Limb (tissue), 2 donors: ENCODE results near the gene FER.
"Not testable (repeated sequence)": the region's sequence is repeated elsewhere in the genome, so short reads cannot be mapped to it uniquely, and the experiment has no call there.

Experiments
- DNase-seq, 2 donors: peaks; one replicate each; pipeline ENCODE4 v3.0.0-alpha.2; 2016; ENCODE audit errors: extremely low spot score in 2 of 2

Gene FER

GRCh38 chr5:109113608-109114007 is 365.9 kb downstream of the FER start:
- no peak for DNase-seq

GRCh38 chr5:109121225-109121624 is 373.5 kb downstream of the FER start:
- DNase-seq, result no peak

DNA sequence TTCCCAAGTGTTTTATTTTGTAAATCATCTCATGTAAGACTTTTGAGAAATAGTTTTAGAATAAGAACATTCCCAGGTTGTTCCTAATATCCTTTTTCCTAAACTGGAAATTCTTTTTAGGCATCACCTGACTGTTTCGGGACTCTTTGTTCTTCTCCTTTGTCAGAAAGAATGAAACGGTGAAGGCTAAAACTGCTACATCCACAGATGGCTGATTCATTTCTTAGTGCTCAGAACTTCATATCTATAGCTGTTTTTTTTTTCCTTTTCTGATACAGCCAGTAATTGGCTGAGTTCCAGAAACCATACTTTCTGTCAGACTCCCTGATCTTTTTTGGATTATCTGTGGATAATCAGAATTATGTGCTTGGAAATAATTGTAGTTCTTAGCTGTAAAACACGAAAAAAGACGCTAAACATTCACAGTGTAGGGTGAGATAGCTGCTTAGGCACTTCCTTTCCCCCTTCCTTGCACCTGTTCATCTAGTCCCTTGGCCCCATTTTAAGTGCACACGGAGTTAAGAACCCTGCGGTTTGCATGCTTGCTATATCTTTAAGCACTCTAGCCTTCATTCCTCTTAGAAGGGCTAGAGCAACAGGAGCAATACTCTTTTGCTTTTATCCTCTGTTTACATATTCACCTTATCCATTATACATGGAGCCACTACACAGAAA is 378.2 kb downstream of the FER start:
- no peak for DNase-seq

DNA sequence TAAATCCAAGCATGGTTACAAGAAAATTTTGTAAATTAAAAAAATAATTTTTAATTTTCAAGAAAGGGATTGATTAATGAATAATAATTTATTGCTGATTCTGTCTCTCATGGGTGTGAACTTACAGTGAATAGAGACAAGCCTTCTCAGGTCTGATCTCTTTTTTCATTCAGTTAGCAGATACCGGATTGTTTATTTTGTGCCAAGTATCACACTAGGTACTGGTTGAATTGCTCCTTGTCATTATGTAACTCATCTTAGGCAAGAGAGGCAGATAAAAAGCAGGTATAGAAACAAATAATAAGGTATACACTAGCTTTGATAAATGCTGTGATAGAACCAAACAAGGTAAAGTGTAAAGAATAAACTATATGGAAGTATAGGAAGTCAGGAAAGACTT is 378.8 kb downstream of the FER start:
- DNase-seq, result no peak

DNA sequence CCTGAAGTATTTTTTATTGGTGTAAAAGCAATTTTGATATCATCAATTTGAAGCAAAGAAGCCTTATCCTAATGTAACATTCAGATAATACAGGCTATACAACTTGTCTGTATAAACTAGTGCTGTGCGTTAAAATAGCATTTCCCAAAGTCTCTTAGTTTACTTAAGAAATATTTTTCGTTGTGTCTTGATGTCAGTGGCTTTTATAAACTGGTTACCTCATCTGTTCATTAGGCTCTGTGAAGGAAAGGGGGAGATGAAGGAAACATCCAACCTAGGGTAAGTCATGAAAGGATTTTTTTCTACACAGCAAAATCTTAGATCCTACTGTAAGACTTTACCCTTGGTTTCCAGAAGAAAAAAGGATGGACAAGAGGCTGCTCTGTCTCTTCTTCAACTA is 389.2 kb downstream of the FER start:
- no peak for DNase-seq

DNA sequence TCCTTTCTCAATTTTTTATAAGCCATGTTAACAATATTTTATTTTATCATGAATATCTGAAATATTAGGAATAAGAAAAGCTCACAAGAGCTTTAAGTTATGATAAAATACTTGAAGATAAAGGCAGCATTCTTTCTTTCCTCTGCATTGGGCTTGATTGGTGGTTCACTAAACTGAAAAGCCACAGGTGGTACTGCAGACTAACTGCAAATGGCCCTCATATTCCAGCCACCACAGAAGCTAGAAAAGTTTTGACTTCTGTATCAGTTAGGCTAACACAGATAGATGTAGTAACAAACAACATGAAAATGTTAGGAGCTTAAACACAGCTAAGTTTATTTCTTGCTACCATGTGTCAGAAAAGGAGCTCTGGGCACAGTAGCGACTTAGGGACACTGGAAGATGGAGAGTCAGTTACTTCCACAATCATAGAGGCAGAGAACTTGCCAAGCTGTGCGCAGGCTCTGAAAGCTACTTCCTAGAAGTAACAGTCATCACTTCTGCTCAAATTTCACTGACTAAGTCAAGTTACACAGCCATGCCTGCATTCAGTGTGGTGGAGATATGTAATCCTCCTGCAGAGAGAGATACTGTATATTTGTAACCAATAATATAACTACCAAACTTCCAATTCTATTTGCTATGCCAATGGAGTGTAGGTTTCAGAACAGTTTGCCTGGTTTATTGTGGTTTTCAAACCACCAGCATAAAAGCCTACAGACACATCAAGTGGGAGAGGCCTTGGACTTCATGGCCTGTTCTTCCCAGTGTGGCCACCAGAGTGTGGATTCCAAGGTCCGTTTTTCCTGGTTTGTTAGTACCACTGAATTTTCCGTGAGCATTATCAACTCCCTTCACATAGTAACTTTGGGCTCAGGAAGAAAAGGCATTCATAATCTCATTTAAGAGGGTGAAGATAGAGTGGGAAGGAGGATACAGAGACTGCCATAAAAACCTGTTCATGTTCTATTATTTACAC is 393.8 kb downstream of the FER start:
- no peak for DNase-seq

GRCh38 chr5:109143031-109143430 is 395.3 kb downstream of the FER start:
- no peak for DNase-seq

DNA sequence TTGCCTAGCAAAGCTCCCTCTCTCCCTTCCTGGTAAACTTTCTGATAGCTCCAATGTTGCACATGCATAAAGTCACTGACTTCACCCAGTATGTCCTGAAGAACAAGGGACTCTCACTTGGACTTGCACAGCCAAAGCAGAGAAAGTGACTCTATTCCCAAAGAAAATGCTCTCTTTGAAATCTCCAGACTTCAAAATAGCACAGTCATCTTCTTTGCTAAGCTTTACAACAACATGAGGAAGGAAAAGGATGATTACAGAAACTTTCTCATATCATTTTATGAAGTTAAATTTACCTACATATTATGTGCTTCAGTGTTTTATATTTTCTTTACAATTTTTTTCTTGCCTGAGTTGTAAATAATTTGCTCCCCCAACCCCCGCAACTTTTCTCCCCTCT is 397.4 kb downstream of the FER start:
- DNase-seq, result no peak

GRCh38 chr5:109146591-109146990 is 398.9 kb downstream of the FER start:
- no peak for DNase-seq

GRCh38 chr5:109152565-109152964 is 404.9 kb downstream of the FER start:
- DNase-seq, result no peak

- no peak for DNase-seq
These were observed 407.9 kb downstream of the FER start for GRCh38 chr5:109155625-109156024.

DNA sequence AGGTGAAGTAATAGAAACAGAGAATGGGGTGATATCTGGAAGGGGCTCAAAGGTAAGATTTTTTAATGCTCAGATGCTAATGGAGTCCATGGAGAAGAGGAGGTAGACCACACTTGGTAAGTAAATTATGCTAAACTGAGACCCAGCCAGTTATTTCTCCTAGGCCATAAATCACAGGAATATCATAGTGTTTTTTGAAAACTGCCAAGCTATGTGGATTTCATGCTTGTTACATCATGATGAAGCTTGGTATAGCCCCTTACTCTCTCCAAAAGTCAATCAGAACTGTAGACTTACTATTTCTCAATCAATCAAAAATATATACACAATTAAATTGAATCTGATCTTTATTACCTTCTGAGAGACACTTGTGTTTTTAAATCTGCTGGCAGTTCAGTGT is 409.2 kb downstream of the FER start:
- DNase-seq, result no peak

- no peak for DNase-seq
These were observed 412.8 kb downstream of the FER start for GRCh38 chr5:109160468-109160867.

DNA sequence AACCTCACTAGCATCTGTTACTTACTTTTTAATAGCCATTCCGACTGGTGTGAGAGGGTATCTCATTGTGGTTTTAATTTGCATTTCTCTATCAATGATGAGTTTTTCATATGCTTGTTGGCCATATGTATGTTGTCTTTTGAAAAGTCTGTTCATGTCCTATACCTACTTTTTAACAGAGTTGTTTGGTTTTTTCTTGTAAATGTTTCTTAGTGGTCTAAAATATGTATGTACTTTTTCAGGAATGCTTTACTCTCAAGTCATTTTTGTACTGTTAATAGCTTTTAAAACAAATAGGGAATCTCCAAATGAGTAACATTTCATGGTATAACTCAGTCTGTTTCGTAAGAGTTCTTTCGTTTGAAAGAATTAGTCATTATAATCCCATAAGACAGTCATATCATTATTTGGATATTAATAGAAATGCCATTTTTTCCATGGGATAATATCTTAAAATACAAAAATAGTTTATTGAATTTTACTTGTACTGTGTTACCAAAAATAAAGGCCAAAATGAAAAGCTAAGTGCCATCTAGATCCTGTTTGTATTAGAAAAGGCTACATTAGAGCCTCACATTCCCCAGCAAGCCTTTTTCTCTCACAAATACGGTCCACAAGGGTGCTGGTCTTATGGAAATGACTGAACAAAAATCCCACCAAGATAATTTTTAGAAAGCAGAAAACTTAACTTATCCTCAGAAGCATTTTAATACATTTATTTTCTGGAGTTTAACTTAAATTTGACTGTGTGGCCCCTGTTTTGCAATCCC is 414.4 kb downstream of the FER start:
- no peak for DNase-seq

- no peak for DNase-seq
These were observed 415.6 kb downstream of the FER start for GRCh38 chr5:109163336-109163735.

DNA sequence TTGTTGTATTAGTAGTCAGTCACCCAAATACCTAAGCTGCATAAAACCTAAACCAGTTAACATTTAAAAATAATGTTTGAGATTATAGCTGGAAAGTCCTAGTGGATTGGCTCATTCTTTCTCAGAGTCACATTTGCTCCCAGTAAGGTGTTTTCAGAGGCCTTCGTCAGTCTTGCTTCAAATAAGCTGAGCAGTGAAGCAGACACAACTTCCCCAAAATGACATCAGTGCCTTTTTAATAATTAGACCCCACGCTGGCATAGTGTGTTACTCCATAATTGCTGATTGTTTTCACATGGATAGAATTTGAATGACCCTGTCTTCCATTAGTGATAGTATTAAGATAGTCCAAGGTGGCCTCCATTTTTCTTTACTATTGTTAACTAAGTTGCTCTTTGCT is 416.3 kb downstream of the FER start:
- no peak for DNase-seq

DNA sequence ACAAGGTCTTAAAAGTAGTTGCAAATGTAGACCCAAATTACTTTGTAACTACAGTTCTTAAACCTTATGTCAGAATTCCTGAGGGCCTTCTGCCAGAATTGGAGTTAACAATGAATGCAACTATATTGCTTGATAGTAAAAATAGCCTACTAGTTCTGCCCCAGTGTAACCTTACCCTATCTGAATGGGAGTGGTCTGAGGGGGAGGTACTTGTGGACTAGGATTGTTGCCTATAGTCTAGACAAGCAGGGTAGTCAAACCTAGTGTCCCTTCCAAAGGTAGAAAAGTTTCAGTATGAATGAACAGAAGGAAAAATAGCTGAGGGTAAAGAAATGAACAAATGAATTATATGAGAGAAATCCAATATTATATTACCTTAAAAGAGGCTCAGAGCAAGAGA is 419.9 kb downstream of the FER start:
- DNase-seq, result no peak

- DNase-seq, result no peak
These were observed 420.5 kb downstream of the FER start for GRCh38 chr5:109168151-109168550.

- DNase-seq, result no peak
These were observed 423.1 kb downstream of the FER start for GRCh38 chr5:109170629-109171350.

DNA sequence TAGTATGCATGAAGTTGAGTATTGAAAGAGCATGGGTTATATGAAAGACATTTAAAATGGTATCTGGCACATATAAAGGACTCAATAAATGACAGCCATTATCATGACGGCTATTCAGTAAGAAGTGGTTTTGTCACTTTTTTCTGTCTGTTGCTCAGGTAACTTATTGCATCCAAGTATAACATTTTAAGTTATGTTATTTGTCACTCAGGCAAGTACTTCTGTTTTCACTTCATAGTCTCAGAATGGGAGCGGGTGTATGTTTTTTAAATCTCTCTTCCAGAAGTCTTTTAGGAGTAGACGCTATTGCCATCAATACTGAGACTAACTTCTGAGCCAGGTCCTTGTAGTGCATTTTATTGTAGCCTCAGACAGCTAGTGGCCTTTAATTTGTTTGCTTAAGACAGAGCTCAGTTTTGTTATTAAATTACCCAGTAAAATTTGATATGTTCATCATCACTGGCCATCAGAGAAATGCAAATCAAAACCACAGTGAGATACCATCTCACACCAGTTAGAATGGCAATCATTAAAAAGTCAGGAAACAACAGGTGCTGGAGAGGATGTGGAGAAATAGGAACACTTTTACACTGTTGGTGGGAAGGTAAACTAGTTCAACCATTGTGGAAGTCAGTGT is 423.9 kb downstream of the FER start:
- not testable (repeated sequence) for DNase-seq
